Measurements from ENCODE around the gene ISCA1. TPM values are rescaled to one million over a fixed set of nuclear protein-coding genes. Genes with fewer than 3 reads are reported as not detected.
A peak's percentile ranks its signal among the peaks of the same experiment; 100 is the strongest.

Gene ISCA1
- total RNA-seq (2013; cell fraction: nucleolus; rRNA removed): 16.2 and 16.5 TPM in 2 replicates
- total RNA-seq (2014; rRNA removed): 23.8 and 25.4 TPM in 2 replicates
- total RNA-seq (2014; rRNA removed; fragmentation: Illumina TruSeq; extraction: Trizol): 24.5 and 25.4 TPM in 2 replicates
- total RNA-seq (2021): 14.7 and 16.9 TPM in 2 replicates
- polyA plus RNA-seq (2011; ENCODE audit: low read depth): 9.7 TPM
- 25.6 and 35.4 TPM in 2 replicates for polyA plus RNA-seq (2011; rRNA removed)
- polyA plus RNA-seq (2011; cell fraction: cytosol; rRNA removed): 9.1 and 9.5 TPM in 2 replicates
- 6.2 and 6.5 TPM in 2 replicates for polyA plus RNA-seq (2011; cell fraction: nucleus; rRNA removed)
- 18.0 and 19.4 TPM in 2 replicates for polyA plus RNA-seq (2012)
- polyA plus RNA-seq (2014; fragmentation: Illumina TruSeq; extraction: Trizol): 25.4 and 29.3 TPM in 2 replicates
- 10 to 100 TPM in 1 of 2 experiments, 1 to 10 TPM in 1; 8.9 to 10.9 TPM for polyA plus RNA-seq (2014; fragmentation: Nextera tagmentation; extraction: Ambion mirVana)
- 17.6 and 21.3 TPM in 2 replicates for polyA plus RNA-seq (2014; rRNA removed)
- polyA plus RNA-seq (2016; fragmentation: Nextera tagmentation; extraction: Ambion mirVana): 10 to 100 TPM; 32.9 to 36.0 TPM
- polyA minus RNA-seq (2011; rRNA and poly(A)+ RNA removed): 10.3 and 10.4 TPM in 2 replicates
- 3.2 and 3.6 TPM in 2 replicates for polyA minus RNA-seq (2011; cell fraction: cytosol; rRNA and poly(A)+ RNA removed)
- polyA minus RNA-seq (2011; cell fraction: nucleus; rRNA and poly(A)+ RNA removed): 4.1 and 9.4 TPM in 2 replicates
- percentile 89 among the genes with signal in this experiment for Bru-seq, nascent RNA
- percentile 77 among the genes with signal in this experiment for BruChase-seq, experiment 1, labeled RNA remaining after a 6-hour chase
- BruChase-seq, experiment 2, labeled RNA remaining after a 2-hour chase: percentile 88 among the genes with signal in this experiment
- long read RNA-seq, experiment 1, transcript ISCA1-203 (4 exons, 1,958 nt): major isoform, 11 of 18 reads
- long read RNA-seq, experiment 1, partial matches to known transcripts: 0 of 18 reads
- long read RNA-seq, experiment 1, other reads (novel, unspliced or antisense): 6 of 18 reads
- long read RNA-seq, experiment 2, transcript ISCA1-201 (4 exons, 813 nt): minor isoform, 7 of 146 reads
- long read RNA-seq, experiment 2, transcript ISCA1-203 (4 exons, 1,958 nt): major isoform, 131 of 146 reads
- long read RNA-seq, experiment 2, partial matches to known transcripts: 2 of 146 reads
- long read RNA-seq, experiment 2, other reads (novel, unspliced or antisense): 6 of 146 reads

- ChIA-PET POLR2A (interaction anchor here (0.6 to 1.3 kb wide), 4 partner anchors 20 to 270 kb away, joined by 4 to 7 read pairs (median 4); no protein-coding TSS in a partner anchor), RAD21 (ENCODE audit: unreplicated experiment) (interaction anchor here (0.7 kb wide), 1 partner anchor 38 kb away, joined by 3 read pairs; no protein-coding TSS in a partner anchor), CTCF (interaction anchor here (0.7 kb wide), 1 partner anchor 80 kb away, joined by 3 read pairs; no protein-coding TSS in a partner anchor), SMC1A (ENCODE audit: uncharacterized antibody, unreplicated experiment) (interaction anchor here (0.8 to 1.3 kb wide), 4 partner anchors 35 to 80 kb away, joined by 3 to 5 read pairs (median 4); no protein-coding TSS in a partner anchor)
- FAIRE-seq (no peak), DNase-seq (ENCODE audit: low read depth, low spot score) (peak; percentile 50), ATAC-seq (peak; percentile 92)
- H3K9me3 ChIP-seq (replicated peaks; ENCODE audit: control insufficient read depth, insufficient read depth, low read length): no peaks in the 10 kb centered on the region
- 1% methylated on average over 76 of the region's 101 CpGs for WGBS (ENCODE audit: insufficient coverage, insufficient replicate concordance, low lambda C conversion rate, missing lambda C conversion rate)
- no peaks in the 10 kb centered on the region for H4K20me1 ChIP-seq (ENCODE audit: control insufficient read depth, insufficient read depth)
- H3K4me2 ChIP-seq (ENCODE audit: control insufficient read depth, insufficient read depth): peak within 1 kb of the TSS; percentile 97
- peak within 1 kb of the TSS; percentile 83 for H3K4me3 ChIP-seq
- H3K79me2 ChIP-seq (ENCODE audit: control insufficient read depth, insufficient read depth, low read length): peaks cover 20% of the 10 kb centered on the region
- peak within 1 kb of the TSS; percentile 86 for H3K9ac ChIP-seq (ENCODE audit: control insufficient read depth, insufficient read depth, low read length)
- in situ Hi-C loops (cut with MboI): loop anchor here (25.0 kb wide), 1 partner anchor 470 kb away; no protein-coding TSS in a partner anchor
- peaks cover 0 to 5% of the 10 kb centered on the region in 2 experiments; a peak in 1 of 4 replicates for H3K36me3 ChIP-seq (ENCODE audit: control insufficient read depth in 2 of 2, insufficient read depth in 2 of 2, low read length in 1 of 2)
- peak within 1 kb of the TSS; percentile 95 for H2AFZ ChIP-seq (ENCODE audit: control insufficient read depth, low read depth, low read length)
- H3K27ac ChIP-seq (ENCODE audit: control insufficient read depth, insufficient read depth): peak within 1 kb of the TSS; percentile 74
- no TSS peak for BruUV-seq (replicated peaks)
- no peaks in the 10 kb centered on the region for H3K27me3 ChIP-seq (replicated peaks in 1 of 2; ENCODE audit: control insufficient read depth in 2 of 2, insufficient read depth in 2 of 2, low read length in 1 of 2)
- peaks cover 5% of the 10 kb centered on the region; the same call in 1 of the 2 replicates for H3K4me1 ChIP-seq (ENCODE audit: control insufficient read depth, insufficient read depth, low read length)
- intact Hi-C loops (cut with micrococcal nuclease; ENCODE audit: unreplicated experiment): loop anchor here (2.0 kb wide), 1 partner anchor 68 kb away; no protein-coding TSS in a partner anchor
- TF ChIP-seq BRCA1 (IDR thresholded peaks at IDR 0.05; ENCODE audit: low read depth, low read length): no peak
- no peak for TF ChIP-seq NRF1 (conservative IDR thresholded peaks at IDR 0.05; ENCODE audit: low read depth, low read length)
- no peak; the same call in 1 of the 2 replicates for TF ChIP-seq ESRRA (IDR thresholded peaks at IDR 0.05; ENCODE audit: low read length)
- TF ChIP-seq TCF3 (IDR thresholded peaks at IDR 0.05; ENCODE audit: borderline replicate concordance, insufficient read depth, low read depth, low read length): no peak; the same call in 1 of the 2 replicates
- TF ChIP-seq, protein P1, sequence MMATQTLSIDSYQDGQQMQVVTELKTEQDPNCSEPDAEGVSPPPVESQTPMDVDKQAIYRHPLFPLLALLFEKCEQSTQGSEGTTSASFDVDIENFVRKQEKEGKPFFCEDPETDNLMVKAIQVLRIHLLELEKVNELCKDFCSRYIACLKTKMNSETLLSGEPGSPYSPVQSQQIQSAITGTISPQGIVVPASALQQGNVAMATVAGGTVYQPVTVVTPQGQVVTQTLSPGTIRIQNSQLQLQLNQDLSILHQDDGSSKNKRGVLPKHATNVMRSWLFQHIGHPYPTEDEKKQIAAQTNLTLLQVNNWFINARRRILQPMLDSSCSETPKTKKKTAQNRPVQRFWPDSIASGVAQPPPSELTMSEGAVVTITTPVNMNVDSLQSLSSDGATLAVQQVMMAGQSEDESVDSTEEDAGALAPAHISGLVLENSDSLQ (IDR thresholded peaks at IDR 0.05): peak; percentile 94
- TF ChIP-seq PML (IDR thresholded peaks at IDR 0.05; ENCODE audit: low read length): peak; percentile 69; the same call in 1 of the 2 replicates
- TF ChIP-seq, protein P2, sequence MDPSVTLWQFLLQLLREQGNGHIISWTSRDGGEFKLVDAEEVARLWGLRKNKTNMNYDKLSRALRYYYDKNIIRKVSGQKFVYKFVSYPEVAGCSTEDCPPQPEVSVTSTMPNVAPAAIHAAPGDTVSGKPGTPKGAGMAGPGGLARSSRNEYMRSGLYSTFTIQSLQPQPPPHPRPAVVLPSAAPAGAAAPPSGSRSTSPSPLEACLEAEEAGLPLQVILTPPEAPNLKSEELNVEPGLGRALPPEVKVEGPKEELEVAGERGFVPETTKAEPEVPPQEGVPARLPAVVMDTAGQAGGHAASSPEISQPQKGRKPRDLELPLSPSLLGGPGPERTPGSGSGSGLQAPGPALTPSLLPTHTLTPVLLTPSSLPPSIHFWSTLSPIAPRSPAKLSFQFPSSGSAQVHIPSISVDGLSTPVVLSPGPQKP (IDR thresholded peaks at IDR 0.05; ENCODE audit: low read depth, low read length): no peak
- TF ChIP-seq RUNX3 (IDR thresholded peaks at IDR 0.05; ENCODE audit: low read length): peak; percentile 22; the same call in 1 of the 2 replicates
- TF ChIP-seq ZNF384 (IDR thresholded peaks at IDR 0.05; ENCODE audit: borderline replicate concordance, low read depth, low read length): no peak
- peak; percentile 84; the same call in 1 of the 2 replicates for TF ChIP-seq POLR2AphosphoS2 (IDR thresholded peaks at IDR 0.05; ENCODE audit: low read depth, low read length)
- no peak for TF ChIP-seq TBL1XR1 (IDR thresholded peaks at IDR 0.05; ENCODE audit: low read depth, low read length)
- TF ChIP-seq CBFB (IDR thresholded peaks at IDR 0.05; ENCODE audit: low read depth): peak; percentile 36; the same call in 1 of the 2 replicates
- 0 out of 2 replicates have a peak, but pooled peaks have one; percentile 4 for TF ChIP-seq PAX5 (IDR thresholded peaks at IDR 0.05; ENCODE audit: borderline replicate concordance, low read depth, low read length)
- TF ChIP-seq BCL11A (IDR thresholded peaks at IDR 0.05; ENCODE audit: low read depth, low read length): no peak
- TF ChIP-seq, protein P3, sequence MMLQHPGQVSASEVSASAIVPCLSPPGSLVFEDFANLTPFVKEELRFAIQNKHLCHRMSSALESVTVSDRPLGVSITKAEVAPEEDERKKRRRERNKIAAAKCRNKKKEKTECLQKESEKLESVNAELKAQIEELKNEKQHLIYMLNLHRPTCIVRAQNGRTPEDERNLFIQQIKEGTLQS (IDR thresholded peaks at IDR 0.05; ENCODE audit: borderline replicate concordance, extremely low read depth, low read depth, low read length): no peak
Observed at GRCh38 chr9:86282077-86282978, at the start of gene ISCA1. ISCA1 (minus strand) TSS chr9:86282538; CDS start chr9:86282458, 80 bp downstream.

All from GM12878 (cell line).